Measurements from ENCODE around the gene LGALS4. TPM values are rescaled to one million over a fixed set of nuclear protein-coding genes. Genes with fewer than 3 reads are reported as not detected.
A peak's percentile ranks its signal among the peaks of the same experiment; 100 is the strongest.
"Not testable (repeated sequence)": the region's sequence is repeated elsewhere in the genome, so short reads cannot be mapped to it uniquely, and the experiment has no call there.

The LGALS4 gene
- total RNA-seq, 2 donors from 2014 or later = 6,357 to 8,309 TPM

- DNase-seq = peak; percentile 92
- peak overlapping the region in 1 of 2 donors; percentile 38 for H3K9ac ChIP-seq (ENCODE audit: low read depth in 2 of 2, low read length in 2 of 2)
- H3K27ac ChIP-seq = peak overlapping the region; percentile 41
- no peaks in the 10 kb centered on the region for H3K36me3 ChIP-seq
- intact Hi-C loops (cut with DNase I) = no loop called here
- peak; percentile 82 for TF ChIP-seq CTCF (IDR thresholded peaks at IDR 0.05)
- H3K4me3 ChIP-seq = peak overlapping the region; percentile 10
- no peaks in the 10 kb centered on the region for H3K27me3 ChIP-seq
- H3K4me1 ChIP-seq = no peaks in the 10 kb centered on the region
- H3K9me3 ChIP-seq = no peaks in the 10 kb centered on the region
Measured at GRCh38 chr19:38769635-38770211, 43.0 kb downstream of the LGALS4 start.

GRCh38 chr19:38766276-38767047 lies 46.3 kb downstream of the LGALS4 start:
- Histone ChIP-seq H3K4me3 (no peak overlapping the region), H3K36me3 (no peaks in the 10 kb centered on the region), H3K4me1 (no peaks in the 10 kb centered on the region), H3K9ac (ENCODE audit: low read depth in 2 of 2, low read length in 2 of 2) (no peak overlapping the region), H3K9me3 (no peaks in the 10 kb centered on the region), H3K27ac (no peak overlapping the region), H3K27me3 (no peaks in the 10 kb centered on the region)
- DNase-seq = no peak
- no peak for TF ChIP-seq CTCF (IDR thresholded peaks at IDR 0.05)
- intact Hi-C loops (cut with DNase I) = no loop called here

- Histone ChIP-seq H3K36me3 (no peaks in the 10 kb centered on the region), H3K4me1 (no peaks in the 10 kb centered on the region), H3K27ac (no peak overlapping the region), H3K27me3 (no peaks in the 10 kb centered on the region), H3K9ac (ENCODE audit: low read depth in 2 of 2, low read length in 2 of 2) (no peak overlapping the region), H3K9me3 (no peaks in the 10 kb centered on the region), H3K4me3 (no peak overlapping the region)
- intact Hi-C loops (cut with DNase I) = no loop called here
- DNase-seq = no peak
- TF ChIP-seq CTCF (IDR thresholded peaks at IDR 0.05) = no peak
Measured at GRCh38 chr19:38765214-38765613, 47.5 kb downstream of the LGALS4 start.

- TF ChIP-seq CTCF (IDR thresholded peaks at IDR 0.05) = no peak
- H3K27me3 ChIP-seq = no peaks in the 10 kb centered on the region
- no peak overlapping the region for H3K4me3 ChIP-seq
- H3K27ac ChIP-seq = no peak overlapping the region
- H3K36me3 ChIP-seq = no peaks in the 10 kb centered on the region
- DNase-seq = no peak
- H3K9me3 ChIP-seq = no peaks in the 10 kb centered on the region
- no peaks in the 10 kb centered on the region for H3K4me1 ChIP-seq
- H3K9ac ChIP-seq (ENCODE audit: low read depth in 2 of 2, low read length in 2 of 2) = no peak overlapping the region
- intact Hi-C loops (cut with DNase I) = no loop called here
Measured at GRCh38 chr19:38763795-38764220, 48.9 kb downstream of the LGALS4 start.

GRCh38 chr19:38761884-38762389 lies 50.8 kb downstream of the LGALS4 start:
- H3K9ac ChIP-seq (ENCODE audit: low read depth in 2 of 2, low read length in 2 of 2); DNase-seq; H3K27ac ChIP-seq; H3K36me3 ChIP-seq; H3K4me3 ChIP-seq; H3K4me1 ChIP-seq; H3K9me3 ChIP-seq; H3K27me3 ChIP-seq; intact Hi-C loops (cut with DNase I): not testable (repeated sequence)

- H3K4me1 ChIP-seq; H3K27ac ChIP-seq; H3K36me3 ChIP-seq; H3K27me3 ChIP-seq; H3K4me3 ChIP-seq; H3K9me3 ChIP-seq; DNase-seq; H3K9ac ChIP-seq (ENCODE audit: low read depth in 2 of 2, low read length in 2 of 2); intact Hi-C loops (cut with DNase I): not testable (repeated sequence)
Measured at GRCh38 chr19:38760805-38761517, 51.8 kb downstream of the LGALS4 start.
